BJ (cell line): ENCODE measurements around the gene PNPLA1. TPM values are rescaled to one million over a fixed set of nuclear protein-coding genes. Genes with fewer than 3 reads are reported as not detected.

Experiments
- CTCF ChIA-PET: fragments of 350-600 bp; formaldehyde crosslinking; extraction: SDS; loops from one replicate; lab custom pipeline; 2021; ENCODE audit warnings: antibody characterized with exemption, inconsistent platforms; lab: Yijun Ruan, JAX
- POLR2A ChIA-PET: fragments of 300-600 bp; sonication (Branson Sonifier 250); formaldehyde crosslinking; extraction: SDS; loops from one replicate; lab custom pipeline; 2021; ENCODE audit warnings: antibody characterized with exemption; lab: Charles Lee
- DNase-seq: peaks from one replicate; pipeline ENCODE4 v3.0.0-alpha.2; 2011; ENCODE audit warnings: low read depth
- H3K27me3 ChIP-seq: 2 replicates; pipeline ENCODE4 v1.6.0; 2011; ENCODE audit warnings: low read length; ENCODE audit not compliant: control insufficient read depth, insufficient read depth
- H3K36me3 ChIP-seq: 2 replicates; pipeline ENCODE4 v1.5.1; 2011; ENCODE audit warnings: low read length; ENCODE audit not compliant: control insufficient read depth, insufficient read depth
- H3K4me3 ChIP-seq: 2 replicates; pipeline ENCODE4 v1.5.1; 2011; ENCODE audit warnings: low read depth, mild to moderate bottlenecking, control low read depth, low read length
- polyA plus RNA-seq: library from polyadenylated mRNA; depleted of rRNA; stranded (reverse); fragments of >200 nt; gene quantifications from 2 replicates; pipeline ENCODE4 v1.2.3, GENCODE V29; 2011
- TF ChIP-seq, protein P1 (sequence below): IDR thresholded peaks from 2 replicates; pipeline ENCODE4 v1.5.1; 2011; ENCODE audit warnings: low read depth, mild to moderate bottlenecking, control low read depth, inconsistent platforms, low read length, moderate library complexity; ENCODE audit not compliant: insufficient read depth

Gene PNPLA1
- polyA plus RNA-seq, 1 experiment, result not detected

DNA sequence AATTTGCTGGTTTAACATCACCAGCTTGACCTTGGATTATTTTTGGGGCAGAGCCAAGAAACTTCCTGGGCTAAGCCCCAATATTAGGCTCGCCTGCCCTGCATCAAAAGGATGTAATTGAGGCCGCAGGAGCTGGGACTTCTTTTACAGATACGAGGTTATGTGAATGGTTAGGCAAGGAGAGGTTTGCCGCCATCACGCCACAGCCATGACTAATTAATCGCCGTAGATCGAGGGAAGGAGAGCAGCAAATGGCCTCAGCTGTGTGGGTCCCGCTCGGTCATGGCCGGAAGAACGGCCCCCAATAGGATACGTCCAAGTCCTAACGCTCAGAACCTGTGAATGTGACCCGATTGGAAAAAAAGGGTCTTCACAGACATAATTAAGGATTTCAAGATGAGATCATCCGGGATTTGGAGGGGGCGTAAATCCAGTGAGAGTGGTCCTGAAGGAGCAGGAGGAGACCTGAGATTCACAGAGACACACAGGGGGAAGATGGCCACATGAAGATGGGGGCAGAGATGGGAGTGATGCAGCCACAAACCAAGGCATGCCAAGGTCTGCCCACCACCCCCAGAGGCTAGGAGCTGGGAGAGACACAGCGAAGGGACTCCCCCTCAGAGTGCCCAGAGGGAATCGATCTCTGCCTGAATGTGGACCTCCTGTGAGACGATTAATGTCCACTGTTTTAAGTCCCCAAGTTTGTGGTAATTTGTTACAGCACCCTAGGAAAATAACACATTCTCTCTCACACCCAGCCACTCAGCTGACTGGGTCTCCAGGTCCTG is 76.8 kb downstream of the PNPLA1 start:
- no peak for DNase-seq
- CTCF ChIA-PET, result interaction anchor here (0.9 to 1.5 kb wide), 3 partner anchors 9 to 13 kb away, joined by 3 to 5 read pairs (median 3); no protein-coding TSS in a partner anchor
- H3K36me3 ChIP-seq, result no peaks in the 10 kb centered on the region
- POLR2A ChIA-PET, result no interaction called here
- TF ChIP-seq, protein P1, sequence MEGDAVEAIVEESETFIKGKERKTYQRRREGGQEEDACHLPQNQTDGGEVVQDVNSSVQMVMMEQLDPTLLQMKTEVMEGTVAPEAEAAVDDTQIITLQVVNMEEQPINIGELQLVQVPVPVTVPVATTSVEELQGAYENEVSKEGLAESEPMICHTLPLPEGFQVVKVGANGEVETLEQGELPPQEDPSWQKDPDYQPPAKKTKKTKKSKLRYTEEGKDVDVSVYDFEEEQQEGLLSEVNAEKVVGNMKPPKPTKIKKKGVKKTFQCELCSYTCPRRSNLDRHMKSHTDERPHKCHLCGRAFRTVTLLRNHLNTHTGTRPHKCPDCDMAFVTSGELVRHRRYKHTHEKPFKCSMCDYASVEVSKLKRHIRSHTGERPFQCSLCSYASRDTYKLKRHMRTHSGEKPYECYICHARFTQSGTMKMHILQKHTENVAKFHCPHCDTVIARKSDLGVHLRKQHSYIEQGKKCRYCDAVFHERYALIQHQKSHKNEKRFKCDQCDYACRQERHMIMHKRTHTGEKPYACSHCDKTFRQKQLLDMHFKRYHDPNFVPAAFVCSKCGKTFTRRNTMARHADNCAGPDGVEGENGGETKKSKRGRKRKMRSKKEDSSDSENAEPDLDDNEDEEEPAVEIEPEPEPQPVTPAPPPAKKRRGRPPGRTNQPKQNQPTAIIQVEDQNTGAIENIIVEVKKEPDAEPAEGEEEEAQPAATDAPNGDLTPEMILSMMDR, result no peak
- peaks cover 3% of the 10 kb centered on the region; the same call in 1 of the 2 replicates for H3K27me3 ChIP-seq
- no peak overlapping the region for H3K4me3 ChIP-seq

DNA sequence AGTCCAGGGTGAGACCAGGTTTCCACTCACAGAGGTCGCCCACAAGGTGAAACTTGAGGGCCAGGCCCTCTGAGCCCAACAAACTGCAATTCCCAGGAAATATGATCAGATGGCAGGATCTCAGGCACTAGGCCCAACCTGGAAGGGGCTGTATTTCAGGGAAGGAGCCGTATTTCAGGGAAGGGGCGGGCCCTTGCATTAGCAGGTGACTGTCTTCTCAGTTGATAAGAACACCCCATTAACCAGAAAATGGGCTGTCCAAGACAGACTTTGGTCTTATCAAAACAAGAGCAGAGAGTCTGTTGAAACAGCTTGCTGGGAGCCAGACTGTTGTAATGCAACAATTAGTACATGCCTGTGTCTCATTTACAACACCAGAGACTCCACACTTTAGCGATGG is 77.8 kb downstream of the PNPLA1 start:
- Histone ChIP-seq H3K4me3 (no peak overlapping the region), H3K36me3 (no peaks in the 10 kb centered on the region), H3K27me3 (peaks cover 1% of the 10 kb centered on the region; the same call in 1 of the 2 replicates)
- TF ChIP-seq, protein P1, result no peak
- DNase-seq, result no peak
- ChIA-PET POLR2A (no interaction called here), CTCF (interaction anchor here (0.7 to 1.3 kb wide), 2 partner anchors 12 to 411 kb away, joined by 3 read pairs; partner anchors contain the start of gene BNIP5)

DNA sequence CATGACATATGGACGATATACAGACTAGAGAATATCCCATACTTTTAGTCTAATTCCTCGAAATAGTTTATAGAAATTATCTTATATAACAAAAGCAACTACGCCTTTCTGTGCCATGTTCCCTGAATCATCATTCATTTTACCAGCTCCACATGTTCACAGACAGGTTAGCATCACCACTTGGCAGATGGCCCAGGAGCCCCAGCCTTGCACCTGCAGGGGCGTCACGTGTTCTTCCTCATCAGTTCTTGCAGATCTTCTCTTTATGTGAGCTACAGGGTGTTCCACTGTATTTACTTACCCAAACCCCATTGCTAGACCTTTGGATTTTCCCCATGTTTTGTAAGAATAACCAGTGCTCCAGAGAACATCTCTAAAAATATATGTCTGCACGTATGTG is 79.4 kb downstream of the PNPLA1 start:
- ChIA-PET CTCF (interaction anchor here (1.5 to 13.4 kb wide), 3 partner anchors 8 to 47 kb away, joined by 6 to 132 read pairs (median 14); no protein-coding TSS in a partner anchor), POLR2A (no interaction called here)
- no peak for DNase-seq
- Histone ChIP-seq H3K36me3 (no peaks in the 10 kb centered on the region), H3K27me3 (peaks cover 1% of the 10 kb centered on the region; the same call in 1 of the 2 replicates), H3K4me3 (no peak overlapping the region)
- TF ChIP-seq, protein P1, result no peak

DNA sequence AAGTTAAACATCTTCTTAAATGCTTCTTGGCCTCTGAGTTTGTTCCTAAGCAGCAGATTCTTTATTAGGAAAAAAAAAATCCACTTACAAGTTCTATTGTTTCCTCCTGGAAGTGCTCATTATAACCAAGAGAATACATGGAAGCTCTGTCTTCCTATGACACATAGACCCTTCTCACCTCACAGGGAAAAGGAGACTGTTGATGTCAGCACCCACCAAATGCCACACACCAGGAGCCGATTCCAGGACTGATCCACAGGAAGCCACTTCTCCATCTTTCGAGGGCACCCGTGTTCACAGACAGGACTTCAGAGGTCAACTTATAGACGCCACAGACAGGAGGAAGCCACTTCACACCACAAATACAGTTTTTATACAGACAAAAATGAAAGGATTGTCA is 80.2 kb downstream of the PNPLA1 start:
- H3K36me3 ChIP-seq, result no peaks in the 10 kb centered on the region
- ChIA-PET POLR2A (interaction anchor here (0.6 kb wide), 1 partner anchor 9 kb away, joined by 3 read pairs; no protein-coding TSS in a partner anchor), CTCF (interaction anchor here (5.1 to 13.4 kb wide), 2 partner anchors 8 to 48 kb away, joined by 14 to 132 read pairs; no protein-coding TSS in a partner anchor)
- TF ChIP-seq, protein P1, result no peak
- H3K4me3 ChIP-seq, result no peak overlapping the region
- H3K27me3 ChIP-seq, result peaks cover 1% of the 10 kb centered on the region; the same call in 1 of the 2 replicates
- no peak for DNase-seq
